H1 (cell line): ENCODE measurements around the gene RABL3. TPM values are rescaled to one million over a fixed set of nuclear protein-coding genes. Genes with fewer than 3 reads are reported as not detected.

Experiments used
- BCL11A ChIP-seq, 2 experiments: IDR thresholded peaks; one replicate each; pipeline ENCODE4 v1.6.1; 2011; ENCODE audit warnings: low read depth in 2 of 2, low read length in 2 of 2, mild to moderate bottlenecking in 2 of 2
- KDM1A ChIP-seq: fragments of 200-600, 300-600 bp; sonication (generic); IDR thresholded peaks from 2 replicates; pipeline ENCODE4 v1.7.1; 2016; ENCODE audit warnings: mild to moderate bottlenecking, low read length, borderline replicate concordance
- KDM5A ChIP-seq: fragments of 200-600 bp; IDR thresholded peaks from 2 replicates; pipeline ENCODE4 v1.7.1; 2012; ENCODE audit warnings: mild to moderate bottlenecking, low read length, inconsistent platforms, mixed read lengths
- MAX ChIP-seq: IDR thresholded peaks from 2 replicates; pipeline ENCODE4 v1.6.1; 2012; ENCODE audit warnings: inconsistent platforms
- polyA plus RNA-seq, 7 experiments: library from polyadenylated mRNA; depleted of rRNA in 3 of 7; stranded (reverse) in 5 of 7; unstranded in 2 of 7; fragments of >200 nt in 5 of 7; fragments of 200-250 nt in 2 of 7; gene quantifications; 1 replicate in 5 of 7; 2 replicates in 1 of 7; 4 replicates in 1 of 7; pipeline versions ENCODE4 v1.2.1 to v1.2.3, GENCODE V29; 2011 to 2013; ENCODE audit warnings: missing spikeins in 2 of 7, mixed read lengths in 2 of 7
- total RNA-seq: library from RNA; stranded (reverse); fragmentation: NEBNext Ultra II Directional; extraction: Animal tissue kit (Norgen Biotek cat#: 25700); gene quantifications from 2 replicates; pipeline ENCODE4 v1.2.1, GENCODE V29; 2021

Gene RABL3
- total and polyA plus RNA-seq, 2 of the 8 experiments (the other 6 are each of a cell fraction or from before 2014, with no cell fraction given), result 4.4 to 19.2 TPM

DNA sequence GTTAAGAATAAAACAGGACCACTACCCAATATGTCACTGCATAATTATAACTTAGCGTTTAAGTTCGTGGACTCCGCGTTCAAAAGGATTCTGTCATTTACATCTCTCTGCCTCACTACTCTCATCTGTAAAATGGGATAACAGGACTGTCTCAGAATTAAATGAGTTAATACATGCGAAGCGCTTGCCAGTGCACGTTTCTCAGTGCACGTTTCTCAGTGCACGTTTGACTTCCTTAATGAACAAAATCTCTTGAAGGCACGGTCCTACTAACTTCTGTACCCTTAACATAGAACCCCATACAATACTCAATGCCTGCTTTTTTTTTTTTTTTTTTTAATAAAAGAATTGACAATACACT lies 499 bp downstream of the RABL3 start (continued):
- peak; percentile 42 for TF ChIP-seq MAX
- no peak for TF ChIP-seq KDM5A
- TF ChIP-seq KDM1A, result peak; percentile 87
- no peak for TF ChIP-seq BCL11A (IDR thresholded peaks at IDR 0.05; ENCODE audit: low read depth in 2 of 2, low read length in 2 of 2)
